Forelimb muscle (tissue), 1 donor: ENCODE data around the gene ASPG. TPM values are rescaled to one million over a fixed set of nuclear protein-coding genes. Genes with fewer than 3 reads are reported as not detected.

Experiments used
- DNase-seq: peaks from one replicate; pipeline ENCODE4 v3.0.0-alpha.2; 2013; ENCODE audit warnings: low read depth
- polyA plus RNA-seq: library from polyadenylated mRNA; unstranded; fragments of 120-200 nt; gene quantifications from one replicate; pipeline ENCODE4 v1.2.1, GENCODE V29; 2013; ENCODE audit not compliant: insufficient read length

Gene ASPG
- polyA plus RNA-seq, 1 donor, result 2.5 TPM

DNA sequence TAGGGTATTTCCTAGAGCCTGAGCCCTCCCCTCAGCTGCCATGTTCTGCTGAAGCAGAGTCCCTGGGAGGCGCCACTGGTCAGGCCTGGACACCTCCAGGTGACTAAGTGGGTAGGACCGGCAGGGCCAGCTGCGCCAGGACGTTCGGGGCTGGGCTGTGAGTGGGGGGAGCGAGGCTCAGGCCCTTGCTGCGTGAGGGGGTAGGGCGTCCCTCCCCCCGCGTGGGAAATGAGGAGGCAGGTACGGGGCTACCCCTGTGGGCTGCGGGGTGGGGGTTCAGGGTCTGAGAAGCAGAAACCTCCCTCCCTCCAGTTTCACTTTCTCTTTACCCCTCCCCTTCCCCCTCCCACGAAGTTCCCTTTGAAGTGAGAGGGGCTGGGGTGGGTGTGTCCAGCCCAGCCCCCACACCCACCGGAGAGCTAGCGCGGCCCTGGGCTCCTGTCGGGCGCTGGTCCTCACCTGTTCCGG lies 30.8 kb downstream of the ASPG start:
- DNase-seq, result no peak

DNA sequence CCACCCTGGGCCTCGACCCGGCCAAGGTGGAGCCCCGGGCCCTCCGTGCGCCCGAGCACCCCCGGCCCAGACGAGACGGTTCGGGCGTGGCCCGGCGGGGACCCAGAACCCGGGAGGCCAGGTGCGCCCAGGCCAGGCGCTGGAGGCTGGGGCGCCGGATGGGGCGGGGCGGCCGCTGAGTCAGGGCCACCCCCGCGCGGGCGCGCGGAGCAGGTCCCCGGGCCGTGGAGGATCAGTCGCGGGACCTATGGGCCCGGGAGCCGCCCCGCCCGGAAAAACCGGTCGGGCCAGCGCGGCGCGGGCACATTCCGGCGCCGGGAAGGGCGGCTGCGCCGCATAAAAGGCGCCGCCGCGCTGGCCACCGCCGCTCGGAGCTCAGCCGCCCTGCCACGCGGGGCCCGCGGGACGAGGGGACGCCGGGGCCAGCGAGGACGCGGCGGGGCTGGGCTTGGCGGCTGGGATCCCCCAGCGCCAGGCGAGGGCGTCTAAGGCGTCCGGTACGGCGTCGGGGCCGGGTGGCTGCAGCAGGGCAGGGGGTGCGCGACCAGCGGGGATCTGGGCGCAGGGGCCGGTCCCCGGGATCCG lies 31.3 kb downstream of the ASPG start:
- DNase-seq, result no peak

DNA sequence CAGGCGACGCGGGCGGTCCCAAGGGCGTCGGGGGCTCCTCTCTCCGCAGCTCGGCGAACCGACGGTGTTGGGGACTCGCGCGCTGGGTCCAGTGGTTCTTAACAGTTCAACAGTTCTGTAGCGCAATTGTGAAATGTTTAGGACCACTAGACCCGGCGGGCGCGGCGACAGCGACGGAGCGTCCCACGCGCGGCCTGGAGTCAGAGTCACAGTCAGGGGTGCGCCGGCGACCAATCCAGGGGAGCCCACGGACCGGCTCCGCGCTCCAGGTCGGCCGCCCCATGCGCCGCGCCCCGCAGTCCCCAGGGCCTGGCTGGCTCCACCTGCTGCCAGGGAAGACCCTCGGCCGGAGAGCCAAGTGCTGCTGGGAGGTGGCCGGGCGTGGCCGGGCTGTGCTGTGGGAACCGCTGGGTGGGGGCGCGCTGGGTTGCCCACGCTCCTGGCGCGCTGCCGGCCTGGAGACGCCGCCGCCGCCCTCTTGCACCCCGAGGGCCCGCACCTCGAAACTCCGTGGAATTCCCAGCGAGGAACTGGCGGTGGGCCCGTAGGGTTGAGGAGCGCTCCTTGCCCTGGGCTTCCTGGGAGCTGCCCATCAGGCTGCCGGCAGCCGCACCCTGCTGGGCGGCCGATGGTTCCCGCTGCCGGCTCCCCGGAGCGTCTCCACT lies 32.0 kb downstream of the ASPG start:
- DNase-seq, result no peak

DNA sequence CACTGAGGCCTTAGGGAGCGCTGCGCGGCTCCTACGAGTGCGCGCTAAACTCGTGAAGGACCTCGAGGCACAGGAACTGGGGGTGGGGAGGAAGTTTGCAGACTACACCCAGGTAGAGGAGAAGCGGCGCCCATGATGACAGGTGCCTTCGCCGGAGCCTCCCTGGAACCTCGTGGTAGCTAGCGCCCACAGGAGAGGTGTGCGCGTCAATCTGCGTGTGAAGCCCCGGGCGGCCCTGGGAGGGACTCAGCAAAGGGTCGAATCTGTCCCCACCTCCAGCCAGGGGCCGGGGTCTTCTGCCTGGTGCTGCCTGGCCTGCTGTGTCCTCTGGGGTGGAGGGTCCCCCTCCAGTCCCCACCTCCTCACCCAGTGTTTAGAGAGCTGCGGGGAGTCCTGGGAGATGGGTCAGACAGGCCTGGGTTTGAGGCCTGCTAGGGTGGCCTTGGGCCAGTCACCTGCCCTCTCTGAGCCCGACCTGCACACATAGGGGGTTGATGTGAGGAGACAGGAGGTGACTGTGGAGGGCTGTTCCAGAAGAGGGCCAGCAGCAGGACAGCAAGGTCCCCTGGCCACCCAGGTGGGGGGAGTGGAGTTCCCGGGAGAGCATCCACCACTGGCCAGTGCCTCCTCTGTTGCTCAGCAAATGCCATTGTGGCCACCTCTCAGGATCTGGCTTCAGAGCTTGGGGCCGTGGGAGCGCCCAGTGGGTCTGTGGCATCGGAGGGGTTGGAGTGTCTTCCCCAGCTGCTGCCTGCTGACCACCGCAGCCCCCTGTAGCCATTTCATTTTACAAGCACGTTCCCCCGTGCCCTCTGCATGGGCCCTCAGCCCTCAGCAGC lies 32.7 kb downstream of the ASPG start:
- DNase-seq, result no peak

DNA sequence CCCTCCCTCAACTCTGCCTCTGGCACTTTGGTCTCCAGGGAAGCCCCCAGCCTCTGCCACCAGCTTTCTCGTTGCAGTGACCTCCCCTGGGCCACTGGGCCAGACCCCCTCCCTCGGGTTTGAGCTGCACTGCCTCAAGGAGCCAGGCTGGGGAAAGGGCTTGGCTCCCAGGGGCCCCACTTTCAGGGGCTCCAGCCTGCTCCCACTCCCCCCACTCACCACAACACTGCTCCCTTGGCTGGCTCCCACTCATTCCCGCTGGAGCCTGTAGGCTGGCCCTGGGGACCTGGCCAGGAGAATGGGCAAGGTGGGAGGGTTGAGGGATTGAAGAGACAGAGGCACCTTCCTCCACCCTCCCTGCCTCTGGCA lies 33.6 kb downstream of the ASPG start:
- no peak for DNase-seq

DNA sequence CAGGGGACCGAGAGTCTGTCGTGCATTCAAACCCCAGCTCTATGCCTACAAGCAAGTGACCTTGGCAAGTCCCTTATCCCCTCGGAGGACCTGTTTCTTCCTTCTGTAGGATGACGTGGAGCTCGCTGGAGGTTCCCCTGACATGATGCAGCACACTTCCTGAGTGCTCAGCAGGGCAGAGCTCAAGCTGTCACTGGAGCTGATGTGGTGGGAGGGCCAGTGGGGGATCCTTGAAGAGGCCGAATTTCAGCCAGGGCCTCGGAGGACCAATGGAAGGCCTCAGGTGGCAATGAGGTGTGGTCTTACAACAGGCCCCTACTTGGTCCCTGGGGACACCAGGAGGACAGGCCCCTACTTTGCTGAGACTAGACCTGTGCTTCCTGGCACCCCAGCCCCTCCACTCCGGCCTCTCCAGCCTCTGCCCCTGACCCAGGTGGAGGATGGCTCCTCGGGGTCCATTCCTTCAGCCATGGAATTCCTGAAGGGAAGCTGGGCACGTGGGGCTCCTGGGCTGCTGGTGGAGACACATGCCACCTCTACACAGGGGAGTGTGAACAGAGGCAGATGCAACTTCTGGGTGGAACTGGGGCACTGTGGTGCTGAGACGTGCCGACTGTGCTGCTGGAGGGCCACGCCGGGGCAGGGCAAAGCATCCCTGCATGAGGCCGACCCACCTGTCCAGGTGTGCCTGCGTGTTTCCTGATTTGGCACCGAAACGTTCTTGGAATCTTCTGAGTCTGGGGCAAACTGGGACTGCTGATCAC lies 34.2 kb downstream of the ASPG start:
- DNase-seq, result no peak

DNA sequence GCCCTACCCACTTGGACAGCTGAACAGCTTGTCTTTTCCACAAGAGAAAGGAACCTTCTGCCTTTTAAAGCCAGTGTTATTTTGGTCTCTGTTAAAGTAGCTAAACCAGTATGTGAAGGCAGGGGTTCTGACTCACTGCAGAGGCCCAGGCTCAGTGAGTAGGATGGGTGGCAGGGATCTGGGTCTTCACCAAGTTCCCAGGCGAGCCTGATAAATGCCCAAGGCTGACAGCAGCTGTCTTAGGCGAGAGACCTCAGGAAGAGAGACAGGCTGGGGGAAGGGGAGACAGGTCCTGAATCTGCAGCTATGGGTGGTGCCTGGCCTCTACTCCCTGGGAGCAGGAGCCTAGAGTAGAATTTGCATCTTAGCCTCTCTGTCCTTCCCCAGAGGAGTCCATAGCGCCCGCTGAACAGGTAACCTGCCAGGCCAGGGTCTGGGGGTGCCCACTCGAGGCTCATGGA lies 34.8 kb downstream of the ASPG start:
- no peak for DNase-seq

DNA sequence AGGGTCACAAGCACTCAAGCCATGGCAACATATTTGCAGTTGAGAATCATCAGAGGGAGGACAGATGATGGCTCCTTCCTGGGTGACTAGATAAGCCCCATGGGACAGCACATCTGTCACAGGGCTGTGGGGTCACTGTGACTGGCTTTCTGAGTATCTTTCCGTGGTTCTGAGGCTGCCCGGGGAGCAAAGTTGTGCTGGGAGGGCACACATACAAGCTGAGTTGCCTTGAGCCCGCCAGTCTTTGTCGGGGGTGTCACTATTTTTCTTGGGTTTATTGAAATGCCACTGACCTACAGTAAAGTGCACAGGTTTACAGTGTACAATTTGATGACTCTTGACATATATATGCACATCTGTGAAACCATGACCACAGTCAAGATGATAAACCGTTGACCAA lies 35.6 kb downstream of the ASPG start:
- DNase-seq, result no peak

DNA sequence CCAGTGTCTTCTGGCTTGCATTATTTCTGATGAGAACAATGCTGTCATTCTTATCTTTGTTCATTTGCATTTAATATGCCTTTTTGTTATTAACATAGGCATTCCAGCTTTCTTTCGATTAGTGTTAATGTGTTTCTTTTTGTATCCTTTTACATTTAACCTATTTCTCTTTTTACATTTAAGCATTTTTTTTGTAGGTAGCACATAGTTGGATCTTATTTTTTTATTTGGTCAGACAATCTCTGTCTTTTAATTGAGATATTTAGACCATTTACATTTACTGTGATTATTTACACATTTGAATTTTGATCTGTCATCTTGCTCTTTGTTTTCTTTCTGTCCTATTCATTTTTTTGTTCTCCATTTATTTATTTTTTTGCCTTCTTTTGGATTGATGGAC lies 38.4 kb downstream of the ASPG start:
- no peak for DNase-seq

DNA sequence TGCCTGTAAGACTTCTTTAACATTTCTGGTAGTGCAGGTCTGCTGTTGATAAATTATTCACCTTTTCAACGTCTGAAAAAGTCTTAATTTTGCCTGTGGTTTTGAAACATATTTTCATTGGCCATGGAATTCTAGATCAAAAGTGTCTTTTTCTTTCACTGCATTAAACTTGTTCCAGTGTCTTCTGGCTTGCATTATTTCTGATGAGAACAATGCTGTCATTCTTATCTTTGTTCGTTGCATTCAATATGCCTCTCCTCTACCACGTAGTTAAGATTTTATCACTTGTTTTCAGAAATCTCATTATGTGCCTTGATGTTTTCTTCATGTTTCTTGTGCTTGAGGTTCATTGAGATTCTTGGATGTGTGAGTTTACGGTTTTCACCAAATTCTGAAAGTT lies 39.5 kb downstream of the ASPG start:
- no peak for DNase-seq

DNA sequence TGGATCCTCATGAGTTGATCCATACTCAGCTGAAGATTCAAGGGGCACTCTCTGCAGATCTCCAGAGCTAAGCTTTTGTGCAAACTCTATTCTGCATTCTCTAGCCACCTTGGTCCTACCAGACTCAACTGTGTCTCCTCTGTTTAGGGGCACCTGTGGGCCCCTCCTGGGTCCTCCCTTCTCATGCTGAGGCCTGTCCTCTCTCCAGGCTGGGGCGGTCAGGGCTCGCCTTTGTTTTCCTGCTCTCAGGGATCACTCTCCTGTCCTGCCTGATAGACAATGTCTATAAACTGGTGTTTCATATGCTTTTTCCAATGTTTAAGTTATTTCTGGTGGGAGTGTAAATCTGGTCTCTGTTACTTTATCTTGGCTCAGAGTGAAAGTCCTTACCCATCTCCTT lies 41.3 kb downstream of the ASPG start:
- no peak for DNase-seq

DNA sequence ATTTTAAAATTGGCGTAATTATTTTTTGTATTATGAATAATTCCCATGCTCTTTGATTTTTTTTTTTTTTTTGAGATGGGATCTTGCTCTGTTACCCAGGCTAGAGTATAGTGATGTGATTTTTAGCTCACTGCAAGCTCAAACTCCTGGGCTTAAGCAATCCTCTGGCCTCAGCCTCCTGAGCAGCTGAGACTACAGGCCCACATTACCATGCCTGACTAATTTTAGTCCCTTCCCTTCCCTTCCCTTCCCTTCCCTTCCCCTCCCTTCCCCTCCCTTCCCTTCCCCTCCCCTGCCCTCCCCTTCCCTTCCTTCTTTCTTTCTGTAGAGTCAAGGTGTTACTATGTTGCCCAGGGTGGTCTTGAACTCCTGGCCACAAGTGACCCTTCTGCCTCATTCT lies 43.5 kb downstream of the ASPG start:
- DNase-seq, result no peak

DNA sequence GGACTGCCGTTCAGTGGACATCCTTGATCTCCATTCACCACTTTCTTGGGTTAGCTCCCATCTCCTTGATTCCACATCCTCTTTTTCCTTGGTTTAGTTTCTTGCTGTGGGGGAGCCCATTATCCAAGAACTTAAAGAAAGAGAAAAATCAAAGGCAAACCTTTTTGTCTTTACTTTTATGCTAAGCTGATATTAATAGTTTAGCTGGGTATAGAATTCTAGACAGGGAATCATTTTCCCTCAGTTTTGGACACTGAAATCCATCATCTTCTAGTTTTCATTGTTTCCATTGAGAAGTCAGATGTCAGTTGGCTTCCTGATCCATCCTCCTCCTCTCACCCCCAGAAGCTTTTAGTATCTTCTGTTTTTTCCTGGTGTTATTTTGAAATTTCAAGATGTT lies 44.1 kb downstream of the ASPG start:
- no peak for DNase-seq

DNA sequence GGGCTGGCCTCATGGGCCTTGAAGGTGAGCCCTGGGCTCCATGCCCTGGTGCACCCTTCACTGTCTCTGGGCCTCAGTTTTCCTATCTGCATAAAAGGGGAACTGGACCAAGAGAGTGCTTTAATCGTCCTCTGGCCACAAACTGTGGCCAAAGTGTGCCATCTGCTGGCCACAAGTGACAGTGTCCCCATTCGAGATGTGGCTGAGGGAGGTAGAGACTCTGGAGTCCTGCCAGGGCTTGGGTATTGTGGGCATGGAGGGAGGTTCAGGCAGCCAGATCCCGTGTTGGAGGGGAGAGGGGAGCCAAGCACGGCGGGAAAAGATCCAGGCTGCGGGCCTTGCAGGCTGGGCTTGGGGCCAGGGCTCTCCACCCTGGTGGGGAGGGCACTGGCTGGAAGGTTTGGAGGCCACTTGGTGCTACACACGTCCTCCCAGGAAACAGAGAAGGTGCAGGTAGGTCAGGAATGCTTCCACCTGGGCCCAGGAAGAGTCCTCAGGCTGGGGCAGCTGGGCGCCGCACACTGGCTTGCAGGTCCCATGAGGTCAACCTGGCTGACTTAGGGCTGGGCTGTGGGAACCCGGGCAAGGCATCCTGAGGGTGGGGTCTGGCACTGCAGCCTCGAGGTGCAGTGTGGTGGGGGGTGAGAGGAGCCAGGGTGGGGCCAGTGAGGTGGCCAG lies 45.6 kb downstream of the ASPG start:
- no peak for DNase-seq

DNA sequence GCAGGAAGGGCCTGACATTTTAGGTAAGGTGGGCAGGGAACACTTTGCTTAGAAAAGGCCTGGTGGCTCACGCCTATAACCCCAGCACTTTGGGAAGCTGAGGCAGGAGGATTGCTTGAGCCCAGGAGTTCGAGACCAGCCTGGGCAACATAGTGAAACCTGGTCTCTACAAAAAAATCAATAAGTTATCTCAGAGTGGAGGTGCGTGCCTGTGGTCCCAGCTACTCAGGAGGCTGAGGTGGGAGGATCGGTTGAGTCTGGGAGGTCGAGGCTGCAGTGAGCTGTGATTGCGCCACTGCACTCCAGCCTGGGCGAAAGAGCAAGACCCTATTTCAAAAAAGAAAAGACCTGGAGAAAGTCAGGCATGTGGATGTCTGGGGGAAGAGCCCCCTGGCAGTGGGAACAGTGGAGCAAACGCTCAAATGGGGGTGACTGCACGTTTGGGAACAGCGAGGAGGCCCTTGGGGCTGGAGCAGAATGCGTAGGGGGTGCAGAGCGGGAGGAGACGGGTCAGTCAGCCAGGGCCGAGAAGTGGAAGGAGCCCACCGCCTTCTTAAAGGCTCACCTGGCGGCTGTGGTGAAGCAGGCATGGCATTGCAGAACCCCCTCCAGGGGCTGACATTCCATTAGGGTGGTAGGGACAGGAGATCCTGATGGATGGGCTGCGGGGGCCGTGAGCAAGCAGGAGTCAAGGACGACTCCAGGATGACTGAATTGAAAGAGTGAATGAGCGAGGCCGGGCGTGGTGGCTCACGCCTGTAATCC lies 46.6 kb downstream of the ASPG start:
- no peak for DNase-seq

DNA sequence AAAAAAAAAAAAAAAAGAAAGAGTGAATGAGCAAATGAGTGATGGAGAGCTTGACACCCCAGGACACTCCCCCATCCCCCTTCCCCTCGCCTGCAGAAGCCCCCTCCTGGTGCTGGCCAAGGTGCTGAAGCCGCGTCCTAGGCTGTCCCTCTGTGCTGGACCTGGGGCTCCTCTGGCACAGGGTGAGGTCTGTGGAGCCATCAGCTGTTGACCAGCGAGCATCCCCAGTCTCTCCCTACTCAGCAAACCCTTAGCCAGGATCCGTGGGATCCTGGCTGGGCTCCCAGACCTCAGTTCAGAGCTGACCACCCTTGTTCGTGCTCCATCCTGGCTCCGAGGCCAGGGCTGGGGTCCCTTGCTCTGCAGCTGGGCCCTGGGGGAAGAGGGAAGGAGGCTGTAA lies 47.5 kb downstream of the ASPG start:
- DNase-seq, result no peak

DNA sequence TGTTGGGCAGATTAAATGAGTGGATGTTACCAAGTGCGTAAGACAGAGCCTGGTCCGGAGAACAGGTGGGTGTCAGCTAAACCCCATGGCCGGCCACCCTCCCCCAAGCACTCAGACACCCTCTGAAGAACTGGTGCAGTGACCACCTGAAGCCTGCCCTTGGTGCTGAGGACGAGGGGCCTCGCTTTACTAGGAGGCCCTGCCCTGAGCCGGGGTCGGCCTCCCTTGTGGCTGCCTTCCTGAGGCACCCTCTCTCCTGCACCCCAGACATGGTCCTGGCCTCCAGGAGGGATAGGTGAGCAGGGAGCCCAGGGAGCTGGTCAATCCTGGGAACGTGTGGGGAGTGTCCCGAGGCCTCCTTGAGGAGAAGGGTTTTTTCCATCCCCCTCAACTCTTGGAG lies 48.0 kb downstream of the ASPG start:
- DNase-seq, result no peak

DNA sequence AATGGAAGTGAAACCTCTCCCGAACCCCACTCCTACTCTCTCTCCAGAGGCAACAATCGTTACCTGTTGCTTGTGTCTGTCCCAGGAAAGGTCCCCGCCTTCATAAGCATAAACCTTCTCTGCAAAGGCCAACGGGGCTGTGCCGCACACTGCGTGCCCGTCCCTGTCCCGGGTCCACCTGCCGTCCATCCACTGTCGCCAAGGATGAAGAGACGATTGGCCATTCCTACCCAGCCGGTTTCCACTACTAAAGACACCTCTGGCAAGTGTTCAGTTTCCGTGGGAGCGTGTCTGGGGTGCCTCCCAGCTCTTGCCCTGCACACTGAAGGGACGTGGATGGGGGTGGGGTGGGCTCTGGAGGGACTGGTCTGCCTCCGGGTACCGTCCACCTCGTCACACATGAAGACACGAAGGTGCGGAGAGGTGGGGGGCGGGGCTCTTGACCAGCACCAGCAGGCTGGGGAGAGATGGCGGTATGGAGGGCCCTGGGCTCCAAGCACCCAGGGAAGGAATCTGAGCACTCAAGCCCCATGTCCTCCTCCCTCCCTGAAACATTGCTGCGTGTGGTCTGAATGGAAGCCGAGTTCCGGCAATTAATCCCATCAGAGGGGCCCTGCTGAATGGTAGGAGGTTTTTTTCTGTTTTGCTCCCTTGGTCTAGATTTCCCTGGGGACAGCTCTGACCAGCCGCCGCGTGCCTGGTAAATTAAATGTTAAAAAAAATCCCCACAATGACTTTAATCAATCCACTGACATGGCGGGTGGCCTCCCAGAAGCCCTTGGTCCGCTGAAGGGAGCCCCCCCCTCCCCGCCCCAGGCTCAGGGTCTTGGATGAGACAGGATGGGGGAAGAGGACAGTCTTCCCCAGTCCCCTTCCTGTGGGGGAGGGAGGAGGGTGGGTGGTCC lies 48.8 kb downstream of the ASPG start:
- DNase-seq, result no peak

DNA sequence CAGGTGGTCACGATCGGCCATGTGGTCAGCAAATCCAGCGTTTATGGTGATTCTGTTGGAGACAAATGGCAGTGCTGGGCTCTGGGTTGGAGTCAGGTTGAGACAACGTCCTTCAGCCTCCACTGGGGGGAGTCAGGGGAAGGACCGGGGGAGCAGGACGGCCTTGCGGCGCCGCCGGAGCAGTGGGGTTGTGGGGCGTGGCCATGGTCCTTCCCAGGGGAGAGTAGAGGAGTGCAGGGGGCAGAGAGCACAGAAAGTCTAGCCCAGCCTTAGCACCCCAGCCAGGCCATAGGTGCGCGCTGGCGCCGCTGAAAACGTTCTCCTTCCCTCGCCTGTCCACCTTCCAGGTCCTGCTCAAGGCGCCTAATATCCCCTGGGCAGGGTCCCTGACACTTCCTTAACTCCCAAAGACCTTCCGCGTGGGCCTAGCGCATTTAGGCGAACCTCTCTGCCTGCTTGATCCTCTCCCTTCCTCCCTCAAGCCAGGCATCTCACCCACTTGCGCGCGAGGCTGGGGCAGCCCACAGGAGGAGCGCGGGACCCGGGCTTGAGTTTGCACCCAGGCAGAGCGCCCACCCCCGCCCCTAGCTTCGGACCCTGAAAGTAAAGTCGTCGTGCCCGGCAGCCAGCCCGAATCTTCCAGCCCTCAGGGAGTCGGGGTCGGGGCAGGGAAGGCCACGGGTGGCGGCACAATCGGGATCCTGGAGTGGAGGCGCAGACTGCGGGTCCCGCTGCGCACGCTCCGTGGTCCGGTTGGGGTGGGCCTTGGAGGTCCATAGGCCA lies 49.8 kb downstream of the ASPG start:
- DNase-seq, result no peak
